Panc1 (cell line): Measurements from ENCODE around the gene PDK4. TPM values are rescaled to one million over a fixed set of nuclear protein-coding genes. Genes with fewer than 3 reads are reported as not detected.

Experiments used
- ATAC-seq: fragments of 200-7000 bp; cut with Tn5 transposase; 2 replicates; pipeline ENCODE4 v1.9.1; 2020; ENCODE audit warnings: mild to moderate bottlenecking, moderate library complexity
- BruUV-seq: library from RNA; stranded (reverse); fragments of 400-500 nt; replicated peaks from 2 replicates; lab custom pipeline; 2021; lab: Mats Ljungman, UMichigan
- CTCF ChIA-PET: fragments of 300-600 bp; sonication (Branson Sonifier 250); formaldehyde crosslinking; loops from one replicate; lab custom pipeline; 2022; ENCODE audit warnings: antibody characterized with exemption; lab: Charles Lee
- POLR2A ChIA-PET: fragments of 300-600 bp; sonication (Branson Sonifier 250); formaldehyde crosslinking; loops from one replicate; lab custom pipeline; 2022; ENCODE audit warnings: antibody characterized with exemption; lab: Charles Lee
- DNase-seq: peaks from one replicate; pipeline ENCODE4 v3.0.0-alpha.2; 2010; ENCODE audit warnings: low read depth, low spot score
- H3K27ac ChIP-seq: 2 replicates; pipeline ENCODE4 v1.5.1; 2011; ENCODE audit warnings: mild to moderate bottlenecking, low read length, inconsistent platforms
- H3K27me3 ChIP-seq: fragments of 200-500 bp; sonication (Bioruptor generic); 2 replicates; pipeline ENCODE4 v1.6.0; 2014; ENCODE audit warnings: low read length, inconsistent platforms; ENCODE audit not compliant: control insufficient read depth, insufficient read depth
- H3K36me3 ChIP-seq: fragments of 200-500 bp; sonication (Bioruptor generic); 2 replicates; pipeline ENCODE4 v1.5.1; 2014; ENCODE audit warnings: inconsistent platforms, mild to moderate bottlenecking, low read length, moderate library complexity; ENCODE audit not compliant: control insufficient read depth, insufficient read depth
- H3K4me1 ChIP-seq: 2 replicates; pipeline ENCODE4 v1.5.1; 2011; ENCODE audit warnings: inconsistent platforms, mild to moderate bottlenecking, low read length, moderate library complexity; ENCODE audit not compliant: control insufficient read depth, insufficient read depth
- H3K4me3 ChIP-seq, 2 experiments: 2 replicates each; pipeline ENCODE4 v1.5.1; 2011 to 2012; ENCODE audit warnings: low read depth in 2 of 2, low read length in 2 of 2, mild to moderate bottlenecking in 2 of 2, inconsistent platforms in 1 of 2, moderate library complexity in 1 of 2
- H3K9me3 ChIP-seq: fragments of 200-500 bp; sonication (Bioruptor generic); 2 replicates; pipeline ENCODE4 v1.5.1; 2014; ENCODE audit warnings: low read depth, mild to moderate bottlenecking, inconsistent platforms, low read length, moderate library complexity; ENCODE audit not compliant: control insufficient read depth, insufficient read depth
- POLR2AphosphoS5 ChIP-seq: IDR thresholded peaks from 2 replicates; pipeline ENCODE4 v1.6.1; 2012; ENCODE audit warnings: mild to moderate bottlenecking, low read depth, low read length, moderate library complexity
- SIN3A ChIP-seq: IDR thresholded peaks from 2 replicates; pipeline ENCODE4 v1.6.1; 2012; ENCODE audit warnings: low read depth, mild to moderate bottlenecking, low read length, moderate library complexity, borderline replicate concordance; ENCODE audit not compliant: insufficient read depth
- TCF7L2 ChIP-seq: IDR thresholded peaks from 2 replicates; pipeline ENCODE4 v1.6.1; 2011; ENCODE audit warnings: mild to moderate bottlenecking, low read depth, low read length, inconsistent platforms
- in situ Hi-C: cut with HindIII; loops from 2 replicates; pipeline ENCODE4 v1.10.0; 2016; ENCODE audit warnings: low sequenced_read_pairs, low pct_unique_long_range_greater_than_20kb
- intact Hi-C: fragments of 100-400 bp; cut with micrococcal nuclease; formaldehyde crosslinking; loops from one replicate; pipeline ENCODE4 v1.10.0; 2022; ENCODE audit not compliant: unreplicated experiment
- total RNA-seq: library from RNA; stranded (reverse); gene quantifications from one replicate; pipeline ENCODE4 v1.2.1, GENCODE V29; 2021; ENCODE audit not compliant: unreplicated experiment
- TF ChIP-seq, protein P1 (sequence below), 2 experiments: IDR thresholded peaks; 2 replicates each; pipeline ENCODE4 v1.6.1; 2011 to 2012; ENCODE audit warnings: low read depth in 2 of 2, control low read depth in 1 of 2, low read length in 1 of 2, mild to moderate bottlenecking in 1 of 2, moderate library complexity in 1 of 2; ENCODE audit not compliant: insufficient read depth in 1 of 2
- TF ChIP-seq, protein P2 (sequence below): fragments of 450-650 bp; IDR thresholded peaks from 2 replicates; pipeline ENCODE4 v1.5.1; 2017; ENCODE audit warnings: mild to moderate bottlenecking

Gene PDK4
- total RNA-seq, 1 experiment from 2014 or later, result 1.4 TPM

DNA sequence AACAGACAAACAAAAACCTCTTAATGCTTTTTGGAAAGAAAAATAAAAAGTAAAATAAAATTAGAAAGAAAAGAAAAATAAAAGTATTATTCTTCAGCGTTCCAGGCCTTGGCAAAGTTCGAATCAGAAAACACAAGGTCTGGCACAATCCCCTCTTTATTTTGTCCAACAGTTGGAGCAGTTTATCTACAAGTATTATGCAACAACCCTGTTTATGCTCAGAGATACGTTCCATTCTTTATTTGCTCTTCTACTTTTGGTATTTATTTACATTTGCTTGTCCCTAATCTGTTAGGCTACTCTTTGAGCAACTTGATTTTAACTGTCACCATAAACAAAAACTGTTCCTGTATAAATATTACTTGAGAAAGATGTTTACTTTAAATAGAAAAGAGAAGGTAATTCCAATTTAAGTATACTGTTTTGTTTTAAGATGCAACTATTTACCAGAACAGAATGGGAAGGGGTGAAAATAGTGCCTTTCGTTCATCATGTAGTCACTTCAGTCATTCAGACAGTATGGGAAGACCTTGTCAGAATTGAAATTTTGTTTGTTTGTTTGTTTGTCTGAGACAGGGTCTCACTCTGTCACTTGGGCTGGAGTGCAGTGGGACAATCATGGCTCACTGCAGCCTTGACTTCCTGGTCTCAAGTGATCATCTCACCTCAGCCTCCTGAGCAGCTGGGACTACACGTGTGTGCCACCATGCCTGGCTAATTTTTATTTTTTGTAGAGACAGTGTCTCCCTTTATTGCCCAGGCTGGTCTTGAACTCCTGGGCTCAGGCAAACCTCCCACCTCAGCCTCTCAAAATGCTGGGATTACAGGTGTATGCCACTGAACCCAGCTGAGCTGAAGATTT is 5.7 kb downstream of the PDK4 start:
- no peak overlapping the region for H3K27ac ChIP-seq
- no peaks in the 10 kb centered on the region for H3K9me3 ChIP-seq
- CTCF ChIA-PET, result no interaction called here
- H3K36me3 ChIP-seq, result no peaks in the 10 kb centered on the region
- ATAC-seq, result no peak
- in situ Hi-C loops (no loop called here), intact Hi-C loops (no loop called here)
- TF ChIP-seq, protein P1, sequence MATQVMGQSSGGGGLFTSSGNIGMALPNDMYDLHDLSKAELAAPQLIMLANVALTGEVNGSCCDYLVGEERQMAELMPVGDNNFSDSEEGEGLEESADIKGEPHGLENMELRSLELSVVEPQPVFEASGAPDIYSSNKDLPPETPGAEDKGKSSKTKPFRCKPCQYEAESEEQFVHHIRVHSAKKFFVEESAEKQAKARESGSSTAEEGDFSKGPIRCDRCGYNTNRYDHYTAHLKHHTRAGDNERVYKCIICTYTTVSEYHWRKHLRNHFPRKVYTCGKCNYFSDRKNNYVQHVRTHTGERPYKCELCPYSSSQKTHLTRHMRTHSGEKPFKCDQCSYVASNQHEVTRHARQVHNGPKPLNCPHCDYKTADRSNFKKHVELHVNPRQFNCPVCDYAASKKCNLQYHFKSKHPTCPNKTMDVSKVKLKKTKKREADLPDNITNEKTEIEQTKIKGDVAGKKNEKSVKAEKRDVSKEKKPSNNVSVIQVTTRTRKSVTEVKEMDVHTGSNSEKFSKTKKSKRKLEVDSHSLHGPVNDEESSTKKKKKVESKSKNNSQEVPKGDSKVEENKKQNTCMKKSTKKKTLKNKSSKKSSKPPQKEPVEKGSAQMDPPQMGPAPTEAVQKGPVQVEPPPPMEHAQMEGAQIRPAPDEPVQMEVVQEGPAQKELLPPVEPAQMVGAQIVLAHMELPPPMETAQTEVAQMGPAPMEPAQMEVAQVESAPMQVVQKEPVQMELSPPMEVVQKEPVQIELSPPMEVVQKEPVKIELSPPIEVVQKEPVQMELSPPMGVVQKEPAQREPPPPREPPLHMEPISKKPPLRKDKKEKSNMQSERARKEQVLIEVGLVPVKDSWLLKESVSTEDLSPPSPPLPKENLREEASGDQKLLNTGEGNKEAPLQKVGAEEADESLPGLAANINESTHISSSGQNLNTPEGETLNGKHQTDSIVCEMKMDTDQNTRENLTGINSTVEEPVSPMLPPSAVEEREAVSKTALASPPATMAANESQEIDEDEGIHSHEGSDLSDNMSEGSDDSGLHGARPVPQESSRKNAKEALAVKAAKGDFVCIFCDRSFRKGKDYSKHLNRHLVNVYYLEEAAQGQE (IDR thresholded peaks at IDR 0.05; ENCODE audit: insufficient read depth in 1 of 2, low read depth in 2 of 2, low read length in 1 of 2), result no peak
- TF ChIP-seq POLR2AphosphoS5 (no peak), TCF7L2 (no peak), SIN3A (no peak)
- TF ChIP-seq, protein P2, sequence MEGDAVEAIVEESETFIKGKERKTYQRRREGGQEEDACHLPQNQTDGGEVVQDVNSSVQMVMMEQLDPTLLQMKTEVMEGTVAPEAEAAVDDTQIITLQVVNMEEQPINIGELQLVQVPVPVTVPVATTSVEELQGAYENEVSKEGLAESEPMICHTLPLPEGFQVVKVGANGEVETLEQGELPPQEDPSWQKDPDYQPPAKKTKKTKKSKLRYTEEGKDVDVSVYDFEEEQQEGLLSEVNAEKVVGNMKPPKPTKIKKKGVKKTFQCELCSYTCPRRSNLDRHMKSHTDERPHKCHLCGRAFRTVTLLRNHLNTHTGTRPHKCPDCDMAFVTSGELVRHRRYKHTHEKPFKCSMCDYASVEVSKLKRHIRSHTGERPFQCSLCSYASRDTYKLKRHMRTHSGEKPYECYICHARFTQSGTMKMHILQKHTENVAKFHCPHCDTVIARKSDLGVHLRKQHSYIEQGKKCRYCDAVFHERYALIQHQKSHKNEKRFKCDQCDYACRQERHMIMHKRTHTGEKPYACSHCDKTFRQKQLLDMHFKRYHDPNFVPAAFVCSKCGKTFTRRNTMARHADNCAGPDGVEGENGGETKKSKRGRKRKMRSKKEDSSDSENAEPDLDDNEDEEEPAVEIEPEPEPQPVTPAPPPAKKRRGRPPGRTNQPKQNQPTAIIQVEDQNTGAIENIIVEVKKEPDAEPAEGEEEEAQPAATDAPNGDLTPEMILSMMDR, result no peak
- H3K4me3 ChIP-seq, result no peak overlapping the region
- H3K4me1 ChIP-seq, result no peaks in the 10 kb centered on the region
- POLR2A ChIA-PET, result no interaction called here
- peaks cover 5% of the 10 kb centered on the region; the same call in 1 of the 2 replicates for H3K27me3 ChIP-seq
- no peak for DNase-seq
- BruUV-seq, result no TSS peak

DNA sequence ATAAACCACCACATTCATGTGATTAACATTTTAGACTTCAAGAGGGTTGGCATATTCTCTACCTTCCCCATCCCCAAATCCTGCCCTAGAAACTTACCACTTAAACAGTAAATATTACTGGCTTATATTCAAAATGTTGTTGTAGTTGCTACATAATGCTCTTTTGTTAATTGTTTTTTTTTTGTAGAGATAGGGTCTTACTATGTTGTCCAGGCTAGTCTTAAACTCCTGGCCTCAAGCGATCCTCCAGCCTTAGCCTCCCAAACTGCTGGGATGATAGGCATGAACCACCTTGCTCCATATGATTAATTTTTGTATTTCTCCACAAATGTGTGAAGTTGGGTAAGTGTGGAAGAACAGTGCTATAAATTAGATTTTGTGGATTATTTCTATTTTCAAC is 6.5 kb downstream of the PDK4 start:
- Histone ChIP-seq H3K27ac (no peak overlapping the region), H3K36me3 (no peaks in the 10 kb centered on the region), H3K4me3 (no peak overlapping the region), H3K9me3 (no peaks in the 10 kb centered on the region), H3K27me3 (no peaks in the 10 kb centered on the region), H3K4me1 (no peaks in the 10 kb centered on the region)
- intact Hi-C loops, result no loop called here
- in situ Hi-C loops, result no loop called here
- DNase-seq, result no peak
- ChIA-PET POLR2A (no interaction called here), CTCF (no interaction called here)
- TF ChIP-seq POLR2AphosphoS5 (no peak), TCF7L2 (no peak), SIN3A (no peak)
- TF ChIP-seq, protein P1 (IDR thresholded peaks at IDR 0.05; ENCODE audit: insufficient read depth in 1 of 2, low read depth in 2 of 2, low read length in 1 of 2), result no peak
- TF ChIP-seq, protein P2, result no peak
- no TSS peak for BruUV-seq
- ATAC-seq, result no peak
